NB4 (cell line): ENCODE results near the gene MGA.
"Not testable (repeated sequence)": the region's sequence is repeated elsewhere in the genome, so short reads cannot be mapped to it uniquely, and the experiment has no call there.

Experiments
- DNase-seq: peaks from one replicate; pipeline ENCODE4 v3.0.0; 2010; ENCODE audit warnings: low read depth
- H3K4me3 ChIP-seq: one replicate; pipeline ENCODE4 v1.5.1; 2011; ENCODE audit warnings: mild to moderate bottlenecking, low read depth, low read length, moderate library complexity
- CTCF ChIP-seq: IDR thresholded peaks from one replicate; pipeline ENCODE4 v1.5.1; 2012; ENCODE audit warnings: low read depth, low read length
- MAX ChIP-seq: IDR thresholded peaks from 2 replicates; pipeline ENCODE4 v1.6.1; 2011; ENCODE audit warnings: low read depth, low read length
- MYC ChIP-seq: IDR thresholded peaks from 2 replicates; pipeline ENCODE4 v1.6.1; 2011; ENCODE audit warnings: low read depth, low read length
- POLR2A ChIP-seq: IDR thresholded peaks from 2 replicates; pipeline ENCODE4 v1.6.1; 2011; ENCODE audit warnings: mild to moderate bottlenecking; ENCODE audit not compliant: insufficient read length; ENCODE audit errors: extremely low read depth

Gene MGA

DNA sequence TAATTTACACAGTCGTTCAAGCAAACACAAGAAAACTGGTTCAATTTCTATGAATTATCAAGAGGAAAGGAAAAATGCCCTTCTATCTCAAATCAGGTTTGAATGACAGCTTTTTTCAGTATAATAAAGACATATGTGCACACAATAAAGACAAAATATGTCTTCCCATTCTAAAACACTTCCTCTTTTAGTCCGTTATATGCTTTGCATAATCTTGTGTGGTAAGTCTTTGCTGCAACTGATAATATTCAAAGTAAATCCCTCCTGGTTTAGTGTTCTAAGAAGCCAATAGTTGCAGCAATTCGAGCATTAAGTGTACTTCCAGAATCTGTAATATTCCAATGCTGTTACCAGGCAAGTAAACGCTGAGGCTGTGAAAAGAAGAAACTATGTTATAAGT is 70.3 kb downstream of the MGA start:
- peak; percentile 81 for DNase-seq
- no peak overlapping the region for H3K4me3 ChIP-seq
- no peak for TF ChIP-seq MYC
- no peak for TF ChIP-seq CTCF
- TF ChIP-seq POLR2A = no peak
- TF ChIP-seq MAX = no peak

DNA sequence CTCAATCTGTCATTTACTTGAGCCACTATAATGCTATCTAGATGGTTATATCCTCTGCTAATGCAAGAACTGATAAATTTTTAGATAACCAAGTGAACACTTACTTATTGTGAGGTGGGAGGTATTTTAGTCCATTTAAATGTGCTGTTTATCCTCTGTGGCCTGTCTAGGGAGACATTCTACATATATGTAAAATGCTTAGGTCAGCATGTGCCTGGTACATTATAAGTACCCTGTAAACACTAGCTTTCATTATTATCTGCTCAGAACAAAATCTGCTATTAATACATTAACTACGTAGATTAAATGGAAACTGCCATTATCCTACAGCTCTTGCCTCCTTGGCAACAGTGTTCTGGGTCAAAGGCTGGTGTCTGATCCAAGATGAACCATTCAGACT is 72.3 kb downstream of the MGA start:
- no peak for TF ChIP-seq MAX
- TF ChIP-seq POLR2A = no peak
- TF ChIP-seq MYC = no peak
- TF ChIP-seq CTCF = no peak

GRCh38 chr15:41734079-41734478 is 73.9 kb downstream of the MGA start:
- DNase-seq = no peak
- no peak overlapping the region for H3K4me3 ChIP-seq
- TF ChIP-seq MAX (no peak), MYC (no peak), CTCF (no peak), POLR2A (no peak)

More for the DNA sequence above, 72.3 kb downstream of the MGA start:
- DNase-seq = no peak
- H3K4me3 ChIP-seq = no peak overlapping the region

GRCh38 chr15:41735046-41735445 is 74.8 kb downstream of the MGA start:
- no peak for TF ChIP-seq MYC
- H3K4me3 ChIP-seq = no peak overlapping the region
- DNase-seq = no peak

DNA sequence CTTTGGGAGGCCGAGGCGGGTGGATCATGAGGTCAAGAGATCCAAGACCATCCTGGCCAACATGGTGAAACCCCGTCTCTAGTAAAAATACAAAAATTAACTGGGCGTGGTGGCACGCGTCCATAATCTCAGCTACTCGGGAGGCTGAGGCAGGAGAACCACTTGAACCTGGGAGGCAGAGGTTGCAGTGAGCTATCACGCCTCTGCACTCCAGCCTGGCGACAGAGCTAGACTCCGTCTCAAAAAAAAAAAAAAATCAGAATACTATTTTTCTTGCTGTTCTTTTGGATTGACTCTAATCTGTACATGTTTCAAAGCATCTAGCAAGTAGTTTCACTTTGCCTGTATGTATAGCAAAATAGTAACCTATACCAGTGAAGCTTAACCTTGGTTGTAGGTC is 75.3 kb downstream of the MGA start:
- DNase-seq = not testable (repeated sequence)

GRCh38 chr15:41746802-41747201 is 86.6 kb downstream of the MGA start:
- no peak overlapping the region for H3K4me3 ChIP-seq
- no peak for TF ChIP-seq CTCF
- no peak for TF ChIP-seq POLR2A
- TF ChIP-seq MAX = no peak
- TF ChIP-seq MYC = no peak

More for the DNA sequence above, 75.3 kb downstream of the MGA start:
- not testable (repeated sequence) for H3K4me3 ChIP-seq

DNA sequence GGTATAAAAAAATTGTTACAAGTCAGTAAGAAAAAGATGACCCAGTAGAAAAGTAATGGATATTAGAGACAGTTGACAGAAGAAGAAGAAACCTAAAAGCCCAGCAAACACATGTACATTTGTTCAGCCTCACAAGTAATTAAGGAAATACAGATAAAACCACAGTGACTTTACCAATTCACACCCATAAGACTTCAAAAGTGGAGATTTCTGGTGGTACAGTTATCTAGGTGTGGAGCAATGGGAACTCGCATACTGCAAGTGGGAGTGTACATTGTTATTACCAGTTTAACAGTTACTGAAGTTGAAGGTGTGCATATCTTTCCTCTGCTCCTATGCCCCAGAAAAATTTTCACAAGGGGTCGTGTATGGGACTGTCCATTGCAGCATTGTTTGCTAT is 96.0 kb downstream of the MGA start:
- no peak for DNase-seq
- no peak overlapping the region for H3K4me3 ChIP-seq
- no peak for TF ChIP-seq CTCF
- no peak for TF ChIP-seq MAX
- TF ChIP-seq MYC = no peak
- no peak for TF ChIP-seq POLR2A

More at GRCh38 chr15:41746802-41747201, 86.6 kb downstream of the MGA start:
- DNase-seq = no peak
